ENCODE results near the gene EYA4.

Gene EYA4

GRCh38 chr6:133241086-133241900 lies at the start of gene EYA4:
TSS of gene EYA4 (plus strand) at chr6:133241357. CDS start at chr6:133274781, 33,424 bp downstream.
- in situ Hi-C loops (cut with MboI; ENCODE audit: low sequenced_read_pairs): no loop called here

GRCh38 chr6:133193396-133193795 lies 47.8 kb upstream of the EYA4 start:
- in situ Hi-C loops (cut with MboI; ENCODE audit: low sequenced_read_pairs): no loop called here

- in situ Hi-C loops (cut with MboI; ENCODE audit: low sequenced_read_pairs): no loop called here
Measured at GRCh38 chr6:133198725-133199124, 42.4 kb upstream of the EYA4 start.

- in situ Hi-C loops (cut with MboI; ENCODE audit: low sequenced_read_pairs): no loop called here
Measured at GRCh38 chr6:133201231-133201630, 39.9 kb upstream of the EYA4 start.

- in situ Hi-C loops (cut with MboI; ENCODE audit: low sequenced_read_pairs): no loop called here
Measured at GRCh38 chr6:133202610-133203343, 38.4 kb upstream of the EYA4 start.

- in situ Hi-C loops (cut with MboI; ENCODE audit: low sequenced_read_pairs): no loop called here
Measured at GRCh38 chr6:133203344-133203697, 37.8 kb upstream of the EYA4 start.

GRCh38 chr6:133205304-133205703 lies 35.9 kb upstream of the EYA4 start:
- in situ Hi-C loops (cut with MboI; ENCODE audit: low sequenced_read_pairs): no loop called here

- in situ Hi-C loops (cut with MboI; ENCODE audit: low sequenced_read_pairs): no loop called here
Measured at GRCh38 chr6:133206942-133207341, 34.2 kb upstream of the EYA4 start.

- in situ Hi-C loops (cut with MboI; ENCODE audit: low sequenced_read_pairs): no loop called here
Measured at GRCh38 chr6:133207754-133208153, 33.4 kb upstream of the EYA4 start.

- in situ Hi-C loops (cut with MboI; ENCODE audit: low sequenced_read_pairs): no loop called here
Measured at GRCh38 chr6:133208183-133208755, 32.9 kb upstream of the EYA4 start.

GRCh38 chr6:133214267-133214666 lies 26.9 kb upstream of the EYA4 start:
- in situ Hi-C loops (cut with MboI; ENCODE audit: low sequenced_read_pairs): no loop called here

- in situ Hi-C loops (cut with MboI; ENCODE audit: low sequenced_read_pairs): no loop called here
Measured at GRCh38 chr6:133218852-133219251, 22.3 kb upstream of the EYA4 start.

- in situ Hi-C loops (cut with MboI; ENCODE audit: low sequenced_read_pairs): no loop called here
Measured at GRCh38 chr6:133223452-133224029, 17.6 kb upstream of the EYA4 start.

GRCh38 chr6:133225560-133225959 lies 15.6 kb upstream of the EYA4 start:
- in situ Hi-C loops (cut with MboI; ENCODE audit: low sequenced_read_pairs): no loop called here

- in situ Hi-C loops (cut with MboI; ENCODE audit: low sequenced_read_pairs): no loop called here
Measured at GRCh38 chr6:133227344-133227743, 13.8 kb upstream of the EYA4 start.

GRCh38 chr6:133230052-133230451 lies 11.1 kb upstream of the EYA4 start:
- in situ Hi-C loops (cut with MboI; ENCODE audit: low sequenced_read_pairs): no loop called here

- in situ Hi-C loops (cut with MboI; ENCODE audit: low sequenced_read_pairs): no loop called here
Measured at GRCh38 chr6:133235221-133235620, 5.9 kb upstream of the EYA4 start.

- in situ Hi-C loops (cut with MboI; ENCODE audit: low sequenced_read_pairs): no loop called here
Measured at GRCh38 chr6:133236932-133237331, 4.2 kb upstream of the EYA4 start.

- in situ Hi-C loops (cut with MboI; ENCODE audit: low sequenced_read_pairs): no loop called here
Measured at GRCh38 chr6:133240511-133241085, 559 bp upstream of the EYA4 start.

GRCh38 chr6:133241901-133242636 lies 912 bp downstream of the EYA4 start:
- in situ Hi-C loops (cut with MboI; ENCODE audit: low sequenced_read_pairs): no loop called here
